Neural cell (in vitro differentiated cells): ENCODE data around the gene EHBP1.

Source experiments
- EP300 ChIP-seq: fragments of 450-650 bp; conservative IDR thresholded peaks from 2 replicates; pipeline ENCODE4 v1.6.1; 2014; ENCODE audit warnings: antibody characterized with exemption, mild to moderate bottlenecking, moderate library complexity; ENCODE audit not compliant: poor library complexity, severe bottlenecking
- EZH2 ChIP-seq: fragments of 200-600, 300-800 bp; shearing (Covaris generic), sonication (generic); IDR thresholded peaks from 2 replicates; pipeline ENCODE4 v1.6.1; 2014; ENCODE audit warnings: antibody characterized with exemption, low read length, borderline replicate concordance, mild to moderate bottlenecking; ENCODE audit not compliant: insufficient read depth, poor library complexity, severe bottlenecking
- MXI1 ChIP-seq: fragments of 450-650 bp; conservative IDR thresholded peaks from 2 replicates; pipeline ENCODE4 v1.6.1; 2014; ENCODE audit warnings: antibody characterized with exemption, mild to moderate bottlenecking; ENCODE audit not compliant: poor library complexity, severe bottlenecking
- POLR2AphosphoS5 ChIP-seq: IDR thresholded peaks from 2 replicates; pipeline ENCODE4 v1.6.1; 2012
- SMC3 ChIP-seq: fragments of 450-650 bp; conservative IDR thresholded peaks from 2 replicates; pipeline ENCODE4 v1.6.1; 2014; ENCODE audit warnings: antibody characterized with exemption, mild to moderate bottlenecking, moderate library complexity; ENCODE audit not compliant: poor library complexity
- TF ChIP-seq, protein P1 (sequence below): fragments of 450-650 bp; IDR thresholded peaks from 2 replicates; pipeline ENCODE4 v1.5.1; 2014; ENCODE audit warnings: antibody characterized with exemption, mild to moderate bottlenecking, moderate library complexity; ENCODE audit not compliant: poor library complexity, severe bottlenecking
- TF ChIP-seq, protein P2 (sequence below): IDR thresholded peaks from 2 replicates; pipeline ENCODE4 v1.6.1; 2012; ENCODE audit warnings: borderline replicate concordance

- TF ChIP-seq, protein P1, sequence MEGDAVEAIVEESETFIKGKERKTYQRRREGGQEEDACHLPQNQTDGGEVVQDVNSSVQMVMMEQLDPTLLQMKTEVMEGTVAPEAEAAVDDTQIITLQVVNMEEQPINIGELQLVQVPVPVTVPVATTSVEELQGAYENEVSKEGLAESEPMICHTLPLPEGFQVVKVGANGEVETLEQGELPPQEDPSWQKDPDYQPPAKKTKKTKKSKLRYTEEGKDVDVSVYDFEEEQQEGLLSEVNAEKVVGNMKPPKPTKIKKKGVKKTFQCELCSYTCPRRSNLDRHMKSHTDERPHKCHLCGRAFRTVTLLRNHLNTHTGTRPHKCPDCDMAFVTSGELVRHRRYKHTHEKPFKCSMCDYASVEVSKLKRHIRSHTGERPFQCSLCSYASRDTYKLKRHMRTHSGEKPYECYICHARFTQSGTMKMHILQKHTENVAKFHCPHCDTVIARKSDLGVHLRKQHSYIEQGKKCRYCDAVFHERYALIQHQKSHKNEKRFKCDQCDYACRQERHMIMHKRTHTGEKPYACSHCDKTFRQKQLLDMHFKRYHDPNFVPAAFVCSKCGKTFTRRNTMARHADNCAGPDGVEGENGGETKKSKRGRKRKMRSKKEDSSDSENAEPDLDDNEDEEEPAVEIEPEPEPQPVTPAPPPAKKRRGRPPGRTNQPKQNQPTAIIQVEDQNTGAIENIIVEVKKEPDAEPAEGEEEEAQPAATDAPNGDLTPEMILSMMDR = no peak
- TF ChIP-seq POLR2AphosphoS5 (no peak), EP300 (no peak), EZH2 (no peak), SMC3 (no peak), MXI1 (no peak)
- TF ChIP-seq, protein P2, sequence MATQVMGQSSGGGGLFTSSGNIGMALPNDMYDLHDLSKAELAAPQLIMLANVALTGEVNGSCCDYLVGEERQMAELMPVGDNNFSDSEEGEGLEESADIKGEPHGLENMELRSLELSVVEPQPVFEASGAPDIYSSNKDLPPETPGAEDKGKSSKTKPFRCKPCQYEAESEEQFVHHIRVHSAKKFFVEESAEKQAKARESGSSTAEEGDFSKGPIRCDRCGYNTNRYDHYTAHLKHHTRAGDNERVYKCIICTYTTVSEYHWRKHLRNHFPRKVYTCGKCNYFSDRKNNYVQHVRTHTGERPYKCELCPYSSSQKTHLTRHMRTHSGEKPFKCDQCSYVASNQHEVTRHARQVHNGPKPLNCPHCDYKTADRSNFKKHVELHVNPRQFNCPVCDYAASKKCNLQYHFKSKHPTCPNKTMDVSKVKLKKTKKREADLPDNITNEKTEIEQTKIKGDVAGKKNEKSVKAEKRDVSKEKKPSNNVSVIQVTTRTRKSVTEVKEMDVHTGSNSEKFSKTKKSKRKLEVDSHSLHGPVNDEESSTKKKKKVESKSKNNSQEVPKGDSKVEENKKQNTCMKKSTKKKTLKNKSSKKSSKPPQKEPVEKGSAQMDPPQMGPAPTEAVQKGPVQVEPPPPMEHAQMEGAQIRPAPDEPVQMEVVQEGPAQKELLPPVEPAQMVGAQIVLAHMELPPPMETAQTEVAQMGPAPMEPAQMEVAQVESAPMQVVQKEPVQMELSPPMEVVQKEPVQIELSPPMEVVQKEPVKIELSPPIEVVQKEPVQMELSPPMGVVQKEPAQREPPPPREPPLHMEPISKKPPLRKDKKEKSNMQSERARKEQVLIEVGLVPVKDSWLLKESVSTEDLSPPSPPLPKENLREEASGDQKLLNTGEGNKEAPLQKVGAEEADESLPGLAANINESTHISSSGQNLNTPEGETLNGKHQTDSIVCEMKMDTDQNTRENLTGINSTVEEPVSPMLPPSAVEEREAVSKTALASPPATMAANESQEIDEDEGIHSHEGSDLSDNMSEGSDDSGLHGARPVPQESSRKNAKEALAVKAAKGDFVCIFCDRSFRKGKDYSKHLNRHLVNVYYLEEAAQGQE = no peak
These were observed 332.5 kb downstream of the EHBP1 start for GRCh38 chr2:63038034-63038433.
